GM19395 (cell line): ENCODE results near the gene SNCG.
"Not testable (repeated sequence)": the region's sequence is repeated elsewhere in the genome, so short reads cannot be mapped to it uniquely, and the experiment has no call there.

Source experiments
- ATAC-seq: cut with Tn5 transposase; IDR thresholded peaks from one replicate; pipeline ENCODE4 v1.9.1; 2021; ENCODE audit warnings: mild to moderate bottlenecking, moderate library complexity; ENCODE audit not compliant: unreplicated experiment

SNCG gene

DNA sequence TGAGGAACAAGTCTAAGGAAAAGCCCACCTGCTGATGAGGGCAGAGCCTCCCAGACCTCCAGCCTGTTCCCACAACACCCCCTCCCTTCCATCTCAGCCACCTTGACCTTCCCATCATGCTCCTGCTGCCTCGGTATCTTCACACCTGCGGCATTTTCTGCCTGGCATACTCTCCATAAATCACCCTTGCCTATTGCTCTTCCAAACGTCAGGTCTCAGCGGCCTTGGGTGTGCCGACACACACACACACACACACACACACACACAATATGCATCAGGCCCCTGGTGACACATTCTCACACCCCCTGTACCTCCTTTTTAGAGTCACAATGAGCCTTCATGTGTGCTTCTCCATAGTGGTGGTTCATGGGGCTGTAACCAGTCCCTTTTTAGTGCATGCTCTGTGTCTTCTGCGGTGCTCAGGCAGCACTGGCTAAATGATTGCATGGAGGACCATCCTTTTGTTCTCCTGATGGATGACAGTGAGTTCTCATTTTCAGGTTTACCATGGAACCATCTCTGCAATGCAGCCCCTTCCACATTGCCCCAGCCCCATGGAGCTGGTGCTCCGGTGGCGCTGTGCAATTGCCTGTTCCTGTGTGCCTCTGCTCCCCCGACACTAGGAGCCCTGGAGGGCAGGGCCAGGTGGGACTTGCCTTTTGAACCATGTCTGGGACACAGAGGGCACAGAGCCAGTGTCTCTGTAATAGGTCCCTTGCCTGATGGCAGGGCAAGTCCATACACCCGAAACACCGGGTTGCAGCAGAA is 14.4 kb downstream of the SNCG start:
- ATAC-seq = no peak

DNA sequence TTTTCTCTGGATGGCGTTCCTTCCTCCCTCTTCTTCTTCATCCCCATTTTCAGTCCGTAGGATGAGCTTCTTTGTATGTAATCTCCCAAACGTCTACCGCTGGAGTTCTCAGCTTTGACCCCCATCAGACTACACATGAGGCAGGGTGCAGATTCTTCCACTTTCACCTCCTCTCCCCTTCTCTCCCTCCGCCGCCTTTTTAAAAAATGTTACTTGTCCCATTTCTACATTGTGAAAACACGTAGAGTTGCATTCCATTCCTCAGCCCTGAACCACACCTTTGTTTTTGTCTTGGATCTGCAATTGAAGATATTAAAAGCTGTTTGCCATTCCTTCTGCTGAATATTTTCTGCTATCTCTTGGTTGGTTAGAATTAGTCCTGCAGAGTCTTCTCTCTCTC is 16.1 kb downstream of the SNCG start:
- no peak for ATAC-seq

DNA sequence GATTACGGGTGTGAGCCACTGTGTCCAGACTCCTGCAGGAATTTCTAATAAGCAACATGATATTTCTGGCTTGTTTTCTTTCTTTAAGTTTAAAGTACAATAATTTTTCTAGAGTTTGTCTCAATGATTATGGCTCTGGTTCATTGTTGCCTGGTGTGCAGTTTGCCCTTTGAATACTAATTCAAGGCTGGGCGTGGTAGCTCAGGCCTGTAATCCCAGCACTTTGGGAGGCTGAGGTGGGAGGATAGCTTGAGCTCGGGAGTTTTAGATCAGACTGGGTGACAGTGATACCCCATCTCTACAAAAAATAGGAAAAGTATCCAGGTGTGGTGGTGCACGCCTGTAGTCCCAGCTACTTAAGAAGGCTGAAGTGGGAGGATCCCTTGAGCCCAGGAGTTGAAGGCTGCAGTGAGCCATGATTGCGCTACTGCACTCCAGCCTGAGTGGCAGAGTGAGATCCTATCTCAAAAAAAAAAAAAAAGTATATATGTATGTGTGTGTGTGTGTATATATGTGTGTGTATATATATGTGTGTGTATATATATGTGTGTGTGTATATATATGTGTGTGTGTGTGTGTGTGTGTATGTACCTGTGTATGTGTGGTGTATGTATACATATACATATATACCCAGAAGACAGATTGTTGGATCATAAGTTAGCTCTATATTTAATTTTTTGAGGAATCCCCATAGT is 18.1 kb downstream of the SNCG start:
- ATAC-seq = no peak

GRCh38 chr10:86978457-86978856 is 20.1 kb downstream of the SNCG start:
- ATAC-seq = not testable (repeated sequence)

- ATAC-seq = no peak
These were observed 21.0 kb downstream of the SNCG start for GRCh38 chr10:86979296-86979818.

GRCh38 chr10:86979977-86980448 is 21.6 kb downstream of the SNCG start:
- no peak for ATAC-seq

- ATAC-seq = not testable (repeated sequence)
These were observed 22.6 kb downstream of the SNCG start for GRCh38 chr10:86981020-86981419.

DNA sequence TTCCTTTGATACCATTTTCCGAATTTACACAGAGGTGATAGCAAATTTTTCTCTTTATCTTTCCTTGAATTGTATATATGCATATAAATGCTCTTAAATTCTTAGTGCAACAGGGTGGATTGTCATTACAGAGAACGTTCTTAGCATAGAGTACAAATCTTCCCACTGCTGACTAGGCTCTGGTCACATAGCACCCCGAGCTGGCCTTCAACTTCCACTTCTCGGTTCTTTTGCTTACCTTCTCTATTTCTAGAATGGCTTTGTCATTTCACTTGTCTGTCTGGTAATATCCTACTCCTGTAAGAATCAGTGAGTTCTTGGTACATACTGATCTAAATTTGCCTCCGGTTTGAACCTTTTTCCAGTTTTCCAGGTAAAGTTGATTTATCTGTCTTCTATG is 23.3 kb downstream of the SNCG start:
- no peak for ATAC-seq

DNA sequence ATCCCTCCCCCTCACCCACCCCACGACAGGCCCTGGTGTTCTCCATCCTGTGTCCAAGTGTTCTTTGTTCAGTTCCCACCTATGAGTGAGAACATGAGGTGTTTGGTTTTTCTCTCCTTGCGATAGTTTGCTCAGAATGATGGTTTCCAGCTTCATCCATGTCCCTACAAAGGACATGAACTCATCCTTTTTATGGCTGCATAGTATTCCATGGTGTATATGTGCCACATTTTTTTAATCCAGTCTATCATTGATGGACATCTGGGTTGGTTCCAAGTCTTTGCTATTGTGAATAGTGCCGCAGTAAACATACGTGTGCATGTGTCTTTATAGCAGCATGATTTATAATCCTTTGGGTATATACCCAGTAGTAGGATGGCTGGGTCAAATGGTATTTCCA is 26.1 kb downstream of the SNCG start:
- ATAC-seq = not testable (repeated sequence)

GRCh38 chr10:86988520-86988919 is 30.1 kb downstream of the SNCG start:
- no peak for ATAC-seq

GRCh38 chr10:86991362-86991761 is 33.0 kb downstream of the SNCG start:
- not testable (repeated sequence) for ATAC-seq

DNA sequence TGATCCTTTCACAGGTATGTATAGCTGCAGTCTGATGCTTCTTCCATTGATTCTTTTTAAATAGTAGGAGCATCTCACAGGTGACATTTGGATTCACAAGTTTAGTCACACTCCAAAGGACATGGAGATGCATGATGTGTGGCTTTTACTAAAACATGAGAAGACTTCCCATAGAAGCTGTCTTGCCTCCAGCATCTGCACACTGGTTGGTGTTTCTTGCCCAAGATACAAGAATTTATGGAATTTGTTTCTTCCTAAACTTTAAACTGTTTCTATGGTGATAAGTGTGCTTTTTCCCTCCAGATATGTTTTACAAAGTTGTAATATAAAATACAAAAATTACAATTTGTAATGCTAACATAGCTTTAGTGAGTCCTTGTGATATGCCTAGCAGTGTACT is 34.1 kb downstream of the SNCG start:
- no peak for ATAC-seq

GRCh38 chr10:86992929-86993328 is 34.5 kb downstream of the SNCG start:
- ATAC-seq = no peak

GRCh38 chr10:86999802-87000403 is 41.5 kb downstream of the SNCG start:
- ATAC-seq = not testable (repeated sequence)

GRCh38 chr10:87000491-87000890 is 42.1 kb downstream of the SNCG start:
- ATAC-seq = no peak

GRCh38 chr10:87007124-87007523 is 48.7 kb downstream of the SNCG start:
- not testable (repeated sequence) for ATAC-seq

GRCh38 chr10:87007674-87008073 is 49.3 kb downstream of the SNCG start:
- not testable (repeated sequence) for ATAC-seq

- ATAC-seq = not testable (repeated sequence)
These were observed 49.9 kb downstream of the SNCG start for GRCh38 chr10:87008303-87008702.

DNA sequence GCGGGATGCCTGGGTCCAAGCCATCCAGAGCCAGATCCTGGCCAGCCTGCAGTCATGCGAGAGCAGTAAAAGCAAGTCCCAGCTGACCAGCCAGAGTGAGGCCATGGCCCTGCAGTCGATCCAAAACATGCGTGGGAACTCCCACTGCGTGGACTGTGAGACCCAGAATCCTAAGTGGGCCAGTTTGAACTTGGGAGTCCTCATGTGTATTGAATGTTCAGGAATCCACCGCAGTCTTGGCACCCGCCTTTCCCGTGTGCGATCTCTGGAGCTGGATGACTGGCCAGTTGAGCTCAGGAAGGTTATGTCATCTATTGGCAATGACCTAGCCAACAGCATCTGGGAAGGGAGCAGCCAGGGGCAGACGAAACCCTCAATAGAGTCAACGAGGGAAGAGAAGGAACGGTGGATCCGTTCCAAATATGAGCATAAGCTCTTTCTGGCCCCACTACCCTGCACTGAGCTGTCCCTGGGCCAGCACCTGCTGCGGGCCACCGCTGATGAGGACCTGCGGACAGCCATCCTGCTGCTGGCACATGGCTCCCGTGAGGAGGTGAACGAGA is 50.8 kb downstream of the SNCG start:
- ATAC-seq = not testable (repeated sequence)
